Measurements from ENCODE around the gene TET1.

DNA sequence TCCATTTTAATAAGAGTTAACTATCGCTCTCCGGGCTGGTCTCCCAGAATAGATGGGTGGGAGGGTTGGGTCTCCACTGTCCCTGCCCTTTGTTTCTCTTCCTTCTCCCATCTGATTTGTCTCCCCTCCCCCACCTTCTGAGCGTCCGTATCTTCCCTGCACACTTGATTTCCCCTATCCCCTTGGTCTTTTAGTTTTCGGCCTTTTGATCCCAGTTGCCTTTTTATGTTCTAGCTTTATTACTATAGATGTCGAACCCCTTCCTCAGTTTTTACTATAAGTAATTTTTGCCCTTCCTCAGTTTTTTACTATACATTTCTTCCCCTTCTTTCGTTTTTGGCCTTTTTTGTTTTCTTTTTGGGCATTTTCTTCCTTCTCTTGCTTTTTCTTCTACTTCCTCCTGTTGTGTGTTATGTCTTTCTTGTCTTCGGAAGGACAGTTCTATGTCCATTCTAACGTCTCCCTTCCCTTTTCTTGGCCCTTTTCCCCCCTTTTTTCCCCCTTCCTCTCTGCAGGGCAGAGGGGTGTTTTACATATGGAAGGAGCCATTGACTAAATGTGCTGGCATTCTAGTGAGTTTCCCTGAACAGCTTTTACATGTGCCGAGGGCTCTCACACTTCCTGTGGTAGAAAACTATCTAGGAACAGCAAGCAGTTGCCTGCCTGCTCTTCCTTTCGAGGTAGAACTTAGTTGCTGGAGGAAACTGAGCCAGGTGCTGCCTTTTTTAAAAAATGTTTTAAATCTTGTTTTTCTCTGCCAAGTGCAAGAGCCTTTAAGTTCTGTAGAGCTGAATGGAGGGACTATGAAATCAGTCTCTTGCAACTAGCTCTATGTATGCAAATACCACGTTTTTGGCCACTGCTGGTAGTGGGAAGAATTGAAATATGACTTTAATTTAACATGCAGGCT, 2.8 kb downstream of the TET1 start:
- TF ChIP-seq, protein P1, sequence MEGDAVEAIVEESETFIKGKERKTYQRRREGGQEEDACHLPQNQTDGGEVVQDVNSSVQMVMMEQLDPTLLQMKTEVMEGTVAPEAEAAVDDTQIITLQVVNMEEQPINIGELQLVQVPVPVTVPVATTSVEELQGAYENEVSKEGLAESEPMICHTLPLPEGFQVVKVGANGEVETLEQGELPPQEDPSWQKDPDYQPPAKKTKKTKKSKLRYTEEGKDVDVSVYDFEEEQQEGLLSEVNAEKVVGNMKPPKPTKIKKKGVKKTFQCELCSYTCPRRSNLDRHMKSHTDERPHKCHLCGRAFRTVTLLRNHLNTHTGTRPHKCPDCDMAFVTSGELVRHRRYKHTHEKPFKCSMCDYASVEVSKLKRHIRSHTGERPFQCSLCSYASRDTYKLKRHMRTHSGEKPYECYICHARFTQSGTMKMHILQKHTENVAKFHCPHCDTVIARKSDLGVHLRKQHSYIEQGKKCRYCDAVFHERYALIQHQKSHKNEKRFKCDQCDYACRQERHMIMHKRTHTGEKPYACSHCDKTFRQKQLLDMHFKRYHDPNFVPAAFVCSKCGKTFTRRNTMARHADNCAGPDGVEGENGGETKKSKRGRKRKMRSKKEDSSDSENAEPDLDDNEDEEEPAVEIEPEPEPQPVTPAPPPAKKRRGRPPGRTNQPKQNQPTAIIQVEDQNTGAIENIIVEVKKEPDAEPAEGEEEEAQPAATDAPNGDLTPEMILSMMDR (IDR thresholded peaks at IDR 0.05): no peak
- no peak for TF ChIP-seq POLR2A (IDR thresholded peaks at IDR 0.05)
- TF ChIP-seq POLR2AphosphoS5 (IDR thresholded peaks at IDR 0.05): no peak
